Lower leg skin (tissue), 4 donors: Measurements from ENCODE around the gene FNDC5. TPM values are rescaled to one million over a fixed set of nuclear protein-coding genes. Genes with fewer than 3 reads are reported as not detected.
A peak's percentile ranks its signal among the peaks of the same experiment; 100 is the strongest.

Experiments
- DNase-seq, 2 donors: peaks; one replicate each; pipeline ENCODE4 v3.0.0-alpha.2; 2019; ENCODE audit warnings: low spot score in 2 of 2
- H3K4me3 ChIP-seq: fragments of 200-600 bp; sonication (generic); 2 replicates; pipeline ENCODE4 v1.5.1; 2017; ENCODE audit warnings: mild to moderate bottlenecking, low read depth; ENCODE audit not compliant: poor library complexity, severe bottlenecking
- POLR2A ChIP-seq, 2 donors: fragments of 450-650 bp; IDR thresholded peaks; one replicate each; pipeline ENCODE4 v1.6.1; 2016 to 2017; ENCODE audit warnings: antibody characterized with exemption in 2 of 2, mild to moderate bottlenecking in 1 of 2, moderate library complexity in 1 of 2
- WGBS, 2 donors: methylation state at CpG; one replicate each; pipeline ENCODE4 v1.1.5; 2018; 5-methylcytosine and 5-hydroxymethylcytosine counted together
- intact Hi-C: fragments of 100-400 bp; cut with DNase I; formaldehyde crosslinking; loops from one replicate; pipeline ENCODE4 v1.15.0; 2023; ENCODE audit warnings: low total_unique reads
- total RNA-seq, 4 donors: library from RNA; depleted of rRNA; stranded (reverse); fragments of >200 nt; gene quantifications; one replicate each; pipeline ENCODE4 v1.1.0, GENCODE V29; 2016
- TF ChIP-seq, protein P1 (sequence below), 3 donors: fragments of 450-650 bp; IDR thresholded peaks; one replicate each; pipeline ENCODE4 v1.5.1; 2016; ENCODE audit warnings: antibody characterized with exemption in 3 of 3, mild to moderate bottlenecking in 3 of 3, moderate library complexity in 2 of 3

FNDC5 gene
- total RNA-seq, 4 donors from 2014 or later: 0.27 to 0.58 TPM; not detected in 2

DNA sequence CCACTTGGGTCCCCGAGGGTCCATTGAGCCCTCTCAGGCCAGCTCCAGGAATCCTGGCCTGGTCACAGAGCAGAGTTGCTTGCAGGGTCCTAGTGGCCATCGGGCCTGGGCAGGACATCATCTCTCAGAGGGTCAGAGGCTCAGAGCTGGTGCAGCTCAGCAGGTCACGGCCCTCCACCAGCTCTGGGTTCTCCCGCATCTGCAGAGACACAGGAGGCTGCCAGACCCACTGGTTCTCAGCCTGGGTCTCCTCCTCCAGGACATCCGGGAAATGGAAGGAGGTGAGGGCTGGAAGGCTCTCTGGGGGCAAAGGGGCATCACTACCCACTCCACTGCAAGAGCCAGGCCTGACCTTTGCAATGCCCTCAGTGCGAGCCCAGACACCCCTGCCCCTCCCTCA, 24.0 kb upstream of the FNDC5 start:
- TF ChIP-seq, protein P1, sequence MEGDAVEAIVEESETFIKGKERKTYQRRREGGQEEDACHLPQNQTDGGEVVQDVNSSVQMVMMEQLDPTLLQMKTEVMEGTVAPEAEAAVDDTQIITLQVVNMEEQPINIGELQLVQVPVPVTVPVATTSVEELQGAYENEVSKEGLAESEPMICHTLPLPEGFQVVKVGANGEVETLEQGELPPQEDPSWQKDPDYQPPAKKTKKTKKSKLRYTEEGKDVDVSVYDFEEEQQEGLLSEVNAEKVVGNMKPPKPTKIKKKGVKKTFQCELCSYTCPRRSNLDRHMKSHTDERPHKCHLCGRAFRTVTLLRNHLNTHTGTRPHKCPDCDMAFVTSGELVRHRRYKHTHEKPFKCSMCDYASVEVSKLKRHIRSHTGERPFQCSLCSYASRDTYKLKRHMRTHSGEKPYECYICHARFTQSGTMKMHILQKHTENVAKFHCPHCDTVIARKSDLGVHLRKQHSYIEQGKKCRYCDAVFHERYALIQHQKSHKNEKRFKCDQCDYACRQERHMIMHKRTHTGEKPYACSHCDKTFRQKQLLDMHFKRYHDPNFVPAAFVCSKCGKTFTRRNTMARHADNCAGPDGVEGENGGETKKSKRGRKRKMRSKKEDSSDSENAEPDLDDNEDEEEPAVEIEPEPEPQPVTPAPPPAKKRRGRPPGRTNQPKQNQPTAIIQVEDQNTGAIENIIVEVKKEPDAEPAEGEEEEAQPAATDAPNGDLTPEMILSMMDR (IDR thresholded peaks at IDR 0.05): no peak
- TF ChIP-seq POLR2A (IDR thresholded peaks at IDR 0.05): no peak
- no peak overlapping the region for H3K4me3 ChIP-seq
- intact Hi-C loops: no loop called here
- DNase-seq: no peak
- WGBS, 2 donors: 87 to 94% methylated on average over 5 to 6 of the region's 6 CpGs

DNA sequence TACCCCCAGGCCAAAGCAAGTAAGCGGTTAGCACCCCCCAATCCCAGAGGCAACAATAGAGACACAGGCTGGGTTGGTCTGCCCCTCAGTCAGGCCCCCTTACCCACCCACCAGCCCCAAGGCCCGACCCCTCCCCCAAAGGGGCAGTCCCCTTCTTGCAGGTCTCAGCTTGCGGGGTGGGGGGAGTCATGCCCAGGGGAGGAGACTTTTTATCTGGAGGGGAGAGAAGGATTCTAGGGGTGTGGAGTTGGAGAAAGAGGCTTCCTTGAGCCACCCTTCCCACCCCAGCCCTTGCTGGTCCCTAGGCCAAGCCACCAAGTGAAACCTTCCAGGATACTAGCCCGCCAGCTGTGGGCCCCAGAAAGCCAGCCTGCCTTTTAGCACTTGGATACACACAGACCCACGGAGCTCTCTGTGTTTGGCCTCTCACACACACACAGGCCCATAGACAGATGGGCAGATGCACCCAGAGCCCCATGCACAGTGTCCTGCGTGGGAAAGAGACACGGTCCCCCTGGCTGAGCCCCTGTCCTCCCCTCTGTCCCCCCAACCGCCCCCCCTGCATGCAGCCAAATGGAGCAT, 23.4 kb upstream of the FNDC5 start:
- 64 to 73% methylated on average over 5 to 6 of the region's 8 CpGs for WGBS, 2 donors
- no peak for DNase-seq
- TF ChIP-seq POLR2A (IDR thresholded peaks at IDR 0.05): no peak
- TF ChIP-seq, protein P1 (IDR thresholded peaks at IDR 0.05): no peak
- intact Hi-C loops: no loop called here
- H3K4me3 ChIP-seq: no peak overlapping the region

DNA sequence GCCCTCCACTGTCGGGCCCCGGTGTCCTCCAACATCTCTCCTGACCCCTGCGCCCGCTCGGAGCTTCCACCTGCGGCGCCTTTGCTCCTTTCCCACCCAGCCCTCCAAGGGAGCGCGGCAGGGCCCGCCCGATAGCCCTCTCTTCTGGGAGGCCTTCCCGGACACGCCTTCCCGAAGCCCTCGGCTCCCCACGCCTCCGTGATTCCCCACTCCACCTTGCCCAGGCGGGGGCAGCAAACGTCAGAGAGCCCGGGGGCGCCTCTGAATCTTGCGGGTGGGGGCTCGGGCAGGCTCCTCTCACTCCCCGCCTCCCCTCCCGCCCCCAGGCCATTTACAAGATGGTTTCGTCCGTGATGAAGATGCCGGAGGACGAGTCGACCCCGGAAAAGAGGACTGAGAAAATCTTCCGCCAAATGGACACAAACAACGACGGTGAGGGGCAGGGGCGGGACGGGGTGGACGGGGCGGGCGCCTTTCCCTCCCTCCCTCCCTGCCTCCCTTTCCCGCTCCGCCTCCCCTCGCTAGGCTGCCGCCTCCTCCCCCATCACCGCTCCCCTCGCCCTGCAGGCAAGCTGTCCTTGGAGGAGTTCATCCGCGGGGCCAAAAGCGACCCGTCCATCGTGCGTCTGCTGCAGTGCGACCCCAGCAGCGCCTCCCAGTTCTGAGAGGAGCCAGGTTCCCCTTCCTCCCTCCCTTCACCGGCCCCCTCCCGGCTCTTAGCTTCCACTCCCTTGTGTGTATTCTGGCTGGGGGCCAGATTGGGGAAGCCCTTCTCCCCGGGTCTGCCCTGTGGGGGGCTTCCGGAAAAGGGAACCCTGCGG, 22.7 kb upstream of the FNDC5 start:
- intact Hi-C loops: no loop called here
- no peak for DNase-seq
- H3K4me3 ChIP-seq: peak overlapping the region; percentile 13
- 4 to 5% methylated on average over 57 to 58 of the region's 58 CpGs for WGBS, 2 donors
- TF ChIP-seq, protein P1 (IDR thresholded peaks at IDR 0.05): no peak
- TF ChIP-seq POLR2A (IDR thresholded peaks at IDR 0.05): no peak

DNA sequence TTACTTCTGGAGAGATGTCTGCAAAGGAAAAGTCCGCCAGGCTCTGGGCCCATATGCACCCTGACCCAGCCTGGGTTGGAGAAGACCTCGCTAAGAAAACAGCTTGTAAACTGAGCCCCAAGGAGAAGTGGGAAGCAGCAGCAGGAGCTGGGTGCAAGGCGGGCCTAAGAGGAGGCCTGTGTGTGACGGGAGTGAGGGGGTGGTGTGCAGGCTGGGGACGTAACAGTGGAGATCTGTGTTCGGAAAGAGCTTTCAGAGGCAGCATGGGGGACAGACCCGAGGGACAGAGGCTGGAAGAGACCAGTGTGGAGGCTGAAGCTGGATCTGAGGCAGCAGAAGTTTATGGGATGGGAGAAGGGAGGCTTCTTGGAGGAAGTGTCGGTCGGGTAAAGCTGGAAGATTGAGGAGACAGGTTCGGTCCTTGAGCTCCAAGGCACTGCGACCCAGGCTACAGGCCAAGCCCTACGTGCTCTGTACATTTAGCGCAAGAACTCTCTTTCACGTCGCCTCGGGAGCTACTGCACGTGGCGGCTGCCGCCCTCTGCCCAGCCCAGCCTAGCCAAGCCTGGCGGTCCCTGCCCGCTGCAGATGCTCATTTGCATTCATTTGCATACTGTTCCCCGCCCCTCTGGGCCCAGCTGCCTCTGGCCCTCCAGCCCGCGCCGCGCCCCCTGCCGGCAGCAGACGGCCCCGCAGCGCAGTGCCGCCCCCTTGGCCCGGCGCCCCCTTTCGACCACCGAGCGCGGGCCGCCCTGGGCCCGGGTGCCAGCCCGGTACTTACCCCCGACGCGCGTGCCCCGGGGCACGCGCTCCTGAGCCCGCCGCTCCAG, 21.9 kb upstream of the FNDC5 start:
- no peak for DNase-seq
- intact Hi-C loops: no loop called here

DNA sequence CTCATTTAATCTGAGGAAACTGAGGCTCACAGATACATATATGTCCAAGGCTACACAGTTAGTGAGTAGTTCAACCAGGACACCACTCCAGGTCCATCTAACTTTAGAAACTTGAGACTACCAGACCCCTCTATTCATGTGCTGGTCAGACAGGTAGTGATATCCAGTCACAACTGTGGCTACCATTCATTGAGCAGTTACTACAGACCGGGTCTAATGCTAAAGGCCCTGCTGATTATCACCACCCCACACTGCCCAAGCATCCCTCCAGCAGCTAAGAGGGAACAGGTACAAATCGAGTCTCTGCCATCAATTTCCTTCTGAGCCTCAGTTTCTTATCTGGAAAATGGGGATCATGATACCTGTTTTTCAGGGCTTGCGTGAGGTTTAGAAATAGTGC, 20.9 kb upstream of the FNDC5 start:
- intact Hi-C loops: no loop called here
- no peak for TF ChIP-seq POLR2A (IDR thresholded peaks at IDR 0.05)
- TF ChIP-seq, protein P1 (IDR thresholded peaks at IDR 0.05): no peak
- 94 to 96% methylated on average over 3 of the region's 3 CpGs for WGBS, 2 donors
- no peak for DNase-seq
- H3K4me3 ChIP-seq: no peak overlapping the region

More for the DNA sequence above, 21.9 kb upstream of the FNDC5 start:
- no peak overlapping the region for H3K4me3 ChIP-seq
- TF ChIP-seq, protein P1 (IDR thresholded peaks at IDR 0.05): no peak
- no peak for TF ChIP-seq POLR2A (IDR thresholded peaks at IDR 0.05)
- 22 to 25% methylated on average over 31 to 46 of the region's 49 CpGs for whole genome bisulfite sequencing, 2 donors
